ENCODE data around the gene SND1.

DNA sequence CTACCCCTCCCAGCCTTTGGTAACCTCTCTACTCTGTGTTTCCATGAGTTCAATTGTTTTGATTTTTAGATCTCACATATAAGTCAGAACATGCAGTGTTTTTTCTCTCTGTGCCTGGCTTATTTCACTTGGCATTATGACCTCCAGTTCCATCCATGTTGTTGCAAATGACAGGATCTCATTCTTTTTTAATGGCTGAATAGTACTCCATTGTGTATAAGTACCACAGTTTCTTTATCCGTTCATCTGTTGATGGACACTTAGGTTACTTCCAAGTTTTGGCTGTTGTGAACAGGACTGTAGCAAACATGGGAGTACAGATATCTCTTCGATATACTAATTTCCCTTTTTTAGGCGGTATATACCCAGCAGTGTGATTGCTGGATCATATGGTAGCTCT is 237.7 kb downstream of the SND1 start:
- no peak for TF ChIP-seq POLR2A (IDR thresholded peaks at IDR 0.05; ENCODE audit: low read depth, low read length)
- no peak for TF ChIP-seq TAF1 (IDR thresholded peaks at IDR 0.05; ENCODE audit: borderline replicate concordance, low read depth, low read length)

Data from GM12892 (cell line).